Midbrain (tissue), 1 donor: ENCODE results near the gene ACE.

Source experiments
- DNase-seq: peaks from one replicate; lab custom pipeline; 2025; lab: John Stamatoyannopoulos, UW

ACE gene

DNA sequence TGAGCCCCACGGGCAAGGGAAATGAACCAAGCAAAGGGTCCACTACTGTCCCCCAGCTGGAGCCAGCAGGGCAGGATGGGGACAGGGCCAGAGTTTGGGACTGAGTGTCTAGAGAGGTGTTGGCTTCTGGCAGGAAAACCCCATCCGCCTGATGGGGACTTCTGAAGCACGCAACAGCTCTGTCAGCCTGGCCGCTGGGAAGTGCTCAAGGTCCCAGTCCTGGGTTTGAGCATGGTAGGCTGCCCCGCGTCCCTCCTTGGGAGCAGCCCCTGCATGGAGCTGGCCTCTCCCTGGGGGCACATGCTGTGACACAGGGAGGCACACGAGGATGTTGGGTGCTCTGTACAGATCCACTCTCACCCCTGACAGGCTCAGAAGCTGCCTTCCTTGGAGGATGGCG lies 14.6 kb downstream of the ACE start:
- no peak for DNase-seq

DNA sequence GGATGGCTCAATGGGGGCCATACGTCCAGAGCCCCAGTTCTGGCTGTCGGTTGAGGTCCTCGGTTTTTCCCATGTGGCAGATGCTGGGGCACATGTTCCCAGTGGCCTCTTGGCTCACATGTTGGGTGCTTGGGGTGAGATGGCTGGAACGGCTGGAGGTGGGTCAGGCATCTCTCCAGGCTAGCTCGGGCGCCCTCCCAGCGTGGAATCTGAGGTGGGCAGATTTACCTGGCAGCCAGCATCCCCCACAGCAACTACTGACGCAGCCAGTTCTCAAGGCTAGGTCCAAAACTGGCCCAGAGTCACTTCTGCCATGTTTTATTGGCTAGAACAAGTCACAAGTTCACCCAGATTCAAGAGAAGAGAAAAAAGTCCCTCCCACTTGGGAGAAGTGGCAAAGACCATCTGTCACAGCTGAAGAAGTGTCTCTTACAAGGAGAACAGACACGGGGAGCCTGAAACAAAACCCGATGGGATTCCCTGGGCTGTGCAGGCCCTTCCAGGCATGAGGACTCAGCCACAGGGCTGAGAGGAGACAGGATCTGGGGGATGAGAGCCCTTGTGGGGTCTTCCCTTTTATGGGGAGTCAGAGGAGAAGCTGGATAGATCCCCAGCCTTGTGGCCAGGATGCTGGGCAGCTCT lies 15.2 kb downstream of the ACE start:
- DNase-seq = no peak

DNA sequence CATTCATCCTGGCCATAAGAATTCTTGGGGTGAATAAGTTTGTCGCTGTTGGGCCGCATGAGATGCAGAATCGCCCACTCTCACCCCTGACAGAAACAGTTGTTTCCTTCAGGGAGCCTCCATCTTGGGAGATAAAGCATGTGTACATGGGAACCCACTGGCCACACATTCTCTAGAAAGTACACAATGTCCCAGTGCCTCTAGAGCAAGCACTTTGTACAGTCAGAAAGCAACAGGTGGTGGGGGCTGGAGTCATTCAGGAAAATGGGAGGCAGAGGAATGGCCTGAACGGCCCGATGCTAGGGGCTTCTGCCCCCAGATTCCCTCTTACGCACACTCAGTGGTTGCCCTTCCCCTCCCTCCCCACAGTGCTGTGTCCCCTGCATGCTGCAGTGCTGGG lies 16.1 kb downstream of the ACE start:
- no peak for DNase-seq

DNA sequence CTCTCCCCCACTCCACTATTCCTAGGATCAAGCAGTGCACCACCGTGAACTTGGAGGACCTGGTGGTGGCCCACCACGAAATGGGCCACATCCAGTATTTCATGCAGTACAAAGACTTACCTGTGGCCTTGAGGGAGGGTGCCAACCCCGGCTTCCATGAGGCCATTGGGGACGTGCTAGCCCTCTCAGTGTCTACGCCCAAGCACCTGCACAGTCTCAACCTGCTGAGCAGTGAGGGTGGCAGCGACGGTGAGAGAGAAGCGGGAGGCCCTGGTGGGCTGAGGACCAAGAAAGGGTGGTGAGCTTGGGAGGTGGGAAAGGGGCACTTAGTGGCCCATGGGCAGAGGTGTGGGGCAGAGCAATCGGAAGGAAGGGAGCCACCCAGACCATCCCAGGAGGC lies 16.6 kb downstream of the ACE start:
- DNase-seq = no peak

DNA sequence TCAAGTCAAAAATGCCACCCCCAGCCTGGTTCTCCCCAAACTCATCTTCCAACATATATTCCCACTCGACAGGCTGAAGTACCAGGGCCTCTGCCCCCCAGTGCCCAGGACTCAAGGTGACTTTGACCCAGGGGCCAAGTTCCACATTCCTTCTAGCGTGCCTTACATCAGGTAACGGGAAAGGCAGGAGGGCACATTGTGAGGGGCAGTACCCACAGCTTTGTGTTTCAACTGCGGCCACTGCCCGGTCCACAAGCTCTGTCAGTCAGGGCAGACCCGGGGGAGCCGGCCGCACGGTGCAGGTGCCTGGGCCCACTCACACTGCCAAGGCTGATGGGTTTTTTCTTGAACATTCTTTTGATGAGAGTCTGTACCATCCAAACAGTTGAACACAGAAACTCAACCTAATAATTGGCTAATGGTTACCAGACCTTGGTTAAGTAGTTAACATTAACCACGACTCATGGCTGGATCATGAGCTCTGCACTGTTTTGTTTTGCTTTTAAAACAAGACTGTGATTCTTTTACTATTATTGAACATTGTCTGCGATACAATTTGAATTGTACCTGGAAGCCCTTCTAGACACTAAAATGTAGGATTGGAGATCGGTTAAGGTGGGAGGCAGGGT lies 17.6 kb downstream of the ACE start:
- no peak for DNase-seq

DNA sequence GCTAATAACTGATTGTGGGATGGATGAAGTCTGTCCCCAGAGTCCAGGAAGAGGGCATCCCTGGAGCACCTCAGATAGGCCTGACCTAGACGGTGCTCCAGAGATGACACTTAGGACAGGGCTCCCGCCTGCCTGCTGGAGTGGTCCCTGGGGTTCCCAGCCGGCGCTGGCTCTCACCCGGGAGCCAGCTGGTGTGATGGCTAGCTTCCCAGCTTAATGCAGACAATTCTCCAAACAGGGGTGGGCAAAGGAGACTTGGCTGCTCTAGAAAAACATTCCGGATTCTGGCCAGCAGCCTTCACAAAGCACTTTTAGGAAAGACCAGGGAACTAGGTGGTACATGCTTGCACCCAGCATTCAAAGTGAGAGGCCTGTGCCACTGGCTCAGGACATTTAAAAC lies 18.6 kb downstream of the ACE start:
- no peak for DNase-seq

DNA sequence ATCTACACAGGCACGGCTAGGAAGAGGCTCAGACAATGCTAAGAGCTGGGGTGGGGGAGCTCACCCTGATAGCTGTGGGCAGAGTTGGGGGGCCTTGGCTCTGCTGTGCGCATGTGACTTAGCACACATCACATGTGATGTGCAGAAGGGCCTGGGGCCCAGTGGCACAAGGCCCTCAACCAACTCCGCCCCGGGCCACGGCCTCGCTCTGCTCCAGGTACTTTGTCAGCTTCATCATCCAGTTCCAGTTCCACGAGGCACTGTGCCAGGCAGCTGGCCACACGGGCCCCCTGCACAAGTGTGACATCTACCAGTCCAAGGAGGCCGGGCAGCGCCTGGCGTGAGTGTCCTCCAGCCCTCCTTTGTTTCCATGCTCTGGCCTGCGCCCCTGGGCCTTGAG lies 19.3 kb downstream of the ACE start:
- DNase-seq = no peak

DNA sequence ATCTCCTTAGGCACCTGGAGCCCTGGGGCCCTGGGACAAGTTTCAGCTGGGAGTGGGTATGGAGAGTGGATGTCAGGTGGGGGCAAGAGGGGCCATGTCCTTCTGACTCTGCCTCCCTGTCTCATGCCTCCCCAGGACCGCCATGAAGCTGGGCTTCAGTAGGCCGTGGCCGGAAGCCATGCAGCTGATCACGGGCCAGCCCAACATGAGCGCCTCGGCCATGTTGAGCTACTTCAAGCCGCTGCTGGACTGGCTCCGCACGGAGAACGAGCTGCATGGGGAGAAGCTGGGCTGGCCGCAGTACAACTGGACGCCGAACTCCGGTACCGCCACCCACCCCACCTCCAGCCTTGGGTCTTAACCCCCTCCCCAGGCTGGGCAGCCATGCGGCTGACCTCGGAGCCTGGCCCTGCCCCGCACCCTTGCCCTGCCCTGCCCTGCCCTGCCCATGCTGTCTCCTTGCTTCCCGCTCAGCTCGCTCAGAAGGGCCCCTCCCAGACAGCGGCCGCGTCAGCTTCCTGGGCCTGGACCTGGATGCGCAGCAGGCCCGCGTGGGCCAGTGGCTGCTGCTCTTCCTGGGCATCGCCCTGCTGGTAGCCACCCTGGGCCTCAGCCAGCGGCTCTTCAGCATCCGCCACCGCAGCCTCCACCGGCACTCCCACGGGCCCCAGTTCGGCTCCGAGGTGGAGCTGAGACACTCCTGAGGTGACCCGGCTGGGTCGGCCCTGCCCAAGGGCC lies 20.0 kb downstream of the ACE start:
- no peak for DNase-seq

DNA sequence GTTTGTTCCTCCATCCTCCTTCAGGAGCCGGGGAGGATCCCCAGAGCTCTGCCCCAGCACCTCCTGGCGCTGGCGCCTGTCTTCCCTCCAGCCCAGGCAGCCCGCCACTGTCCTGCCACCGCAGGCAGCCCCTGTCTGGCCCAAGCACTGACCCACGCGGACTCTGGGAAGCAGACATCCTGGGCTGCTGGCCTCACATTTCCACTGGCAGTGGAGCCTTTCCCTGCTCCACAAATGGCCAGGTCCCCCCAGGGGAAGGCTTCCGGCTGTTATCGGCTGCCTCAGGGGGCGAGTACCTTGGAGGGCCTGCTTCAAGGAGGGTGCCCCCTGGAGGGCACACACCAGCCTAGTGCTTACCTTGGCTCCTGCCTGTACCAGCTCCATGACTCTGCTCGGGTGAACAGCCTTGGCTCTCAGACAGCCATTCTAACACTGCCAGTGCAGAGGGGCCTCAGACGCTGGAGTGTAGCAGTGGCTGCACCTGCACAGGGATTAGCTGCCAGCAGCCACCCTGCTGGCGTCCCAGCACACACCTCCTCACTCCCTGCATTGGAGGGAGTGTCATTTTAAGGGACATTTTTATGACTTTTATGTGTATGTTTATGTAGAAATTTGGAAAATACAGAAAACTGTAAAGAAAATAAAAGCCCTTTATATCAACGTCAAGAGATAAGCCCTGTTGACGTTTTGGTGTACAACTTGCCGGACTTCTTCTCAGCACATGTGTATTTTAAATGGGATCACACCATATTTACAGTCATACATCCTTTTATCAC lies 21.0 kb downstream of the ACE start:
- no peak for DNase-seq

DNA sequence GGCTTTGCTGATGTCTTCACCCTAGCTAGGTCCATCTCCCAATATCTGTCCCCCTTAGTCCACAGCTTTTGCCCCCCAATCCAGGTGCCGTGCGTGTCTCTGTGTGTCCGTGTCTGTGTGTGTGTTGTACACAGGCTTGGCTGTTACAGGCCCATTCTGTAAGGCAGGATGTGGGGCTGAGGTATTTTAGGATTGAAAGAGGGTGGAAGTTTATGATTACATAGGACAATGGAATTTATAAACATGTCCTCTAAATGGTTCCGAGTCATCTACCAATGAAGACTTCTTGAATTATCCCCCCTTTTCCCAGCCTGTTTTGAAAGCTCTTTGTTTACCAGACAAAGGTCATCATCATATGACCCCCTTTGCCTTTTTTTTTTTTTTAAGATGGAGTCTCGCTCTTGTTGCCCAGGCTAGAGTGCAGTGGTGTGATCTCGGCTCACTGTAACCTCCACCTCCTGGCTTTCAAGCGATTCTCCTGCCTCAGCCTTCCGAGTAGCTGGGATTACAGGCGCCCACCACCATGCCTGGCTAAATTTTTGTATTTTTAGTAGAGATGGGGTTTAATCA lies 21.9 kb downstream of the ACE start:
- no peak for DNase-seq

DNA sequence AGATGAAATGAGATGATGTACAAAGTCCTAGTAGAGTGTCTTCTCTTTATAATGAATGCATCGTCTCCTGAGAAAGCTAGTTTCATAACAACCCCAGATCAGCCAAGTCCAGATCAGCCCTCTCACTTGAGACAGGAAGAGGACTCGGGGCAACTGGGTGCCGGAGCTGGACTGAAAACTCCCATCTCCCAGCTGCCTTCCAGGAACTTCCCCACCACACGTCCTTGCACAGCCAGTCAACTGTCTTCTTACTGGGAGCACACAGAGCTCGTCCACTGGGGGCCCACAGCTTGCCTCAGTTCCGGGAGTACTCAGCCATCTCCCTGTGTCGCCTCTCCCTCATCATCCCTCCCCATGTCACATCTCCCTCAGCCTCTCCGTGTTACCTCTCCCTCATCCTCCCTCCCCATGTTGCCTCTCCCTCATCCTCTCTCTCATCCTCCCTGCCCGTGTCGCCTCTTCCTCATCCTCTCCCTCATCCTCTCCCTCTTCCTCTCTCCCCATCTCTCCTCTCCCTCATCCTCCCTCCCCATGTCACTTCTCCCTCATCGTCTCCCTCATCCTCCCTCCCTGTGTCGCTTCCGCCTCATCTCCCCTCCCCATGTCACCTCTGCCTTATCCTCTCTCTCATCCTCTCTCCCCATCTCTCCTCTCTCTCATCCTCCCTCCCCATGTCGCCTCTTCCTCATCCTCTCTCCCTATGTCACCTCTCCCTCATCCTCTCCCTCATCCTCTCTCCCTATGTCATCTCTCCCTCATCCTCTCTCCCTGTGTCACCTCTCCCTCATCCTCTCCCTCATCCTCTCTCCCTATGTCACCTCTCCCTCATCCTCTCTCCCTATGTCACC lies 23.9 kb downstream of the ACE start:
- DNase-seq = no peak

DNA sequence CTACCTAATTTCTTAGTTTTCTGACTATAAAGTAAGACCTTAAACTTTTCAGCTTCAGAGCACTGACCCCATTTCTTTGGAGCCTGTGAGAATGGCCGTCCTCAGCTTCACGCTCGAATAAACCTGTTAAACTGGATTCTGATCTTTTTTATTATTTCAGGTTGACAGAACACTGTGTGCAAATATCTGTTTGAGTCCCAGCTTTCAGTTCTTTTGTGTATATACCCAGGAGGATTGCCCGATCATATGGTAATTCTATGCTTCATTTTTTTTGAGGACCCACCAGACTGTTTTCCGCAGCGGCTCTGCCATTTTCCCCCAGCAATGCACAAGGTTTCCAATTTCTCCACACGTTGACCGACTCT lies 26.5 kb downstream of the ACE start:
- no peak for DNase-seq

DNA sequence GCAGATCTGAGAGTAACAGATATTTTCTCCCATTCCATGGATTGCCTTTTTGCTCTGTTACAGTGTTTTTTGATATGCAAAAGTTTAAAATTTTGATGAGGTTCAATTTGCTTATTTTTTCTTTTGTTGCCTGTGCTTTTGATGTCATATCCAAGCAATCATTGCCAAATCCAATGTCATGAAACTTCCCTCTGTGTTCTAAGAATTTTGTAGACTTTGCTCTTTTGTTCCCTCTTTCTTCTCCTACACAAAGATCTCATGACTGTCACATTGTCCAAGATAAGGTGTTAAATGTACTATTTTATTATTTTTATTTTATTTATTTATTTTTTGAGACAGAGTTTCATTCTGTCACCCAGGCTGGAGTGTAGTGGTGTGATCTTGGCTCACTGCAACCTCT lies 27.4 kb downstream of the ACE start:
- no peak for DNase-seq

DNA sequence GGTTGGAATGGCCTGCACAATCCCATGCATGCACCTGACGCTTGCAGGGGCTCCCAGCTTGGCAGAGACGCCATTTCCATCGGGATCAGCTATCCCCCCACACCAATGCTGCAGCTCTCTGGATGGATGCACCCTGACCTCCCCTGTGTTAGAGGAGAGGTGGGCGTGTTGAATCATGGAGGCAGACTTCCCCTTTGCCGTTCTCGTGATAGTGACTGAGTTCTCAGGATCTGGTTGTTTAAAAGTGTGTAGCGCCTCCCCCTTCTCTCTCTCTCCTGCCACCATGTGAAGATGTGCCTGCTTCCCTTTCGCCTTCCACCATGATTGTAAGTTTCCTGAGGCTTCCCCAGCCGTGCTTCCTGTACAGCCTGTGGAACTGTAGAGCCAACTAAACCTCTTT lies 28.5 kb downstream of the ACE start:
- DNase-seq = no peak

DNA sequence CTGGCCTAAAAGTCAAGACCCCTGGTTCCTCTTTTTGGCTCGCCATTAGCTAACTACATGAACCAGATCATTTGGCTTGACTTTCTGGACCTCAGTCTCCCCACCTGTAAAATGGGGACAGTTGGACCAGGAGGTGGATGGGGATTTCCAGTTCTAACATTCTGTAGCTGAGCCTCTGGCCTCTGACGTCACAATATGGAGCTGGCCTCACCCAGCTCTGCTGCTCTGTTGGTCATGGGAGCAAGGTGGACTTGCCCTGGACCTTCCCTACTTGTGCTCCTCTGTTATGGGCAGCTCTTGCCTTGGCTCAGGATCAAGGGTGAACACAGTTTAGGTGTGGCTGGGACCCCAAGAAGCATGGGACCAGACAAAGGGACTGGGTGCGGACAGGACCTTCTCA lies 29.8 kb downstream of the ACE start:
- no peak for DNase-seq

DNA sequence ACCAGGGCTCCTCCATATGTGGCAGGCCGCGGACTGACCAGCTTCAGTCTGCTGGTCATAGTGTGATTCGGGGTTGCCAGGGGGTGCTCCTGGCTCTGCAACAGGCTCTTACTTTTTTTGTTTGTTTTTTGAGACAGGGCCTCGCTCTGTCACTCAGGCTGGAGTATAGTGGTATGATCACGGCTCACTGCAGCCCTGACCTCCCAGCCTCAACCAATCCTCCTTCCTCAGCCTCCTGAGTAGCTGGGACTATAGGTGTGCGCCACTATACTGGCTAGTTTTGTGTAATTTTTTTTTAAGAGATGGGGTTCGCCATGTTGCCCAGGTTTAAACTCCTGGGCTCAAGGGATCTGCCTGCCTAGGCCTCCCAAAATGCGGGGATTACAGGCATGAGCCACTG lies 34.5 kb downstream of the ACE start:
- DNase-seq = no peak

DNA sequence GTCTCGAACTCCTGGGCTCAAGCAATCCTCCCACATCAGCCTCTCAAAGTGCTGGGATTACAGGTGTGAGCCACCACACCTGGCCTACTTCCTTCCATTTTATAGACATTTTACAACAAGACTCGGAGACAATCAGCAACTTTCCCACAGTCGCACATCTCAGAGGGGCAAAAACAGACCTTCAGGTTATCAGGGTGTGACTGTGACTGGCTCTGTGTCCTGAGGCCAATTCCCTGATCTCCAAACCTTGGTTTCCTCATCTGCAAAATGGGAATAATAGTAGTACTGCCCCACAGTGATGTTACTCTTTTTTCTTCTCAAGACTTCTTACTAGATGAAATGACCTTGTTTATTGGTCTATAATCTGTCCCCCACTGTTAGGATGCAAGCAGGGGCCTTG lies 35.5 kb downstream of the ACE start:
- DNase-seq = no peak

DNA sequence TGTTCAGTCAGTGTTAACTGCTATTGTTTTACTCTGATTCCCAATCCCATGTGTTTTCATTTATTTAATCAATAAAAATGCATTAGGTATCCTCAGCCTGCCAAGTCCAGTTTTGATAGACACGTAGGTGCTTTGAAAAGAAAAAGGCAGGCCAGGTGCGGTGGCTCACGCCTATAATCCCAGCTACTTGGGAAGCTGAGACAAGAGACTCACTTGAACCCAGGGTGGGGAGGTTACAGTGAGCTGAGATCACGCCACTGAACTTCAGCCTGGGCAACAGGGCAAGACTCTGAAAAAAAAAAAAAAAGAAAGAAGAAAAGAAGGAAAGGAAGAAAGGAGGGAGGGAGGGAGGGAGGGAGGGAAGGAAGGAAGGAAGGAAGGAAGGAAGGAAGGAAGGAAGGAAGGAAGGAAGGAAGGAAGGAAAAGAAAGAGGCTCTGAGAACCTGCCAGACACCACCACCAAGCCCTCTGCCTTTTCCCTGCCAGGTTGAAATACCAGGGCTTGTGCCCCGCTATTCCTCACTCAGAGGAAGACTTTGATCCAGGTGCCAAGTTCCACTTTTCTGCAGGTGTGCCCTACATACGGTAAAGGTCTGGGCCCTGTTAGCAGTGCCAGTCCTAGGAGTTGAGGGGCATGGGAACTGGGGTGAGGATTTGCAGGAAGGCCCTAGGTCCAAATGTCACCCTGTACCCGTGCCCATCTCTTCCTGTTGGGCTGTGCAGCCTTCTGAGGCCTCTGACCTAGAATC lies 36.2 kb downstream of the ACE start:
- DNase-seq = no peak

DNA sequence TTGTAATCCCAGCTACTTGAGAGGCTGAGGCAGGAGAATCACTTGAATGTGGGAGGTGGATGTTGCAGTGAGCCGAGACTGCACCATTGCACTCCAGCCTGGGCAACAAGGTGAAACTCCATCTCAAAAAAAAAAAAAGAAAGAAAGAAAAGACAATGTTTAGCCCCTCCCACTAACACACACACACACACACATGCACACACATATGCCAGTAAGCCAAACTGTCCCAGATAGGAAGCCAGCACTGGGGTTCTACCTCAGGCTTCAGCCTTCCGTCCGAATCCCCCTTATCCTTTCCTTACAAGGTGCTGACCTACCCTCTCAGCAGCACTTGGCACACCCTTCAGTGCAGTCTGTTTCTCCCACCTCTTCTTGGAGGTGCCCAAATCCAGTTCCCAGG lies 37.6 kb downstream of the ACE start:
- DNase-seq = no peak

DNA sequence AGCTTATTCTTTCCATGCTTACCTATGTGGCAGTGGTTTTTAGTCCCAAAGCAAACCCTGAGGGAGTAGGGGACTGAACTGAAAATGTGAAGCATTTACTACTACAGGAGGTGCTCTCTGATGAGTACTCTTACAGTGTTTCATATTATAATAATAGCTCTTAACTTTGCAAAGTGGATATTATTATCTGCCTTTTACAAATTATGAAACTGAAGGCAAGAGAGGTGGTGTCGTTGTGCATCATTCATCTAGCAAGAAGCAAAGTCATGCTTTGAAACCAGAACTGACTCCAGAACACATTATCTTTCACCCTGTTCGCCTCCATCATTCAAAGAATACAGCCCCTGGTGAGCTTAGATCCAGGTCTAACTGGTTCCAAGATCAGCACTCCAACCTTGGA lies 38.1 kb downstream of the ACE start:
- no peak for DNase-seq

DNA sequence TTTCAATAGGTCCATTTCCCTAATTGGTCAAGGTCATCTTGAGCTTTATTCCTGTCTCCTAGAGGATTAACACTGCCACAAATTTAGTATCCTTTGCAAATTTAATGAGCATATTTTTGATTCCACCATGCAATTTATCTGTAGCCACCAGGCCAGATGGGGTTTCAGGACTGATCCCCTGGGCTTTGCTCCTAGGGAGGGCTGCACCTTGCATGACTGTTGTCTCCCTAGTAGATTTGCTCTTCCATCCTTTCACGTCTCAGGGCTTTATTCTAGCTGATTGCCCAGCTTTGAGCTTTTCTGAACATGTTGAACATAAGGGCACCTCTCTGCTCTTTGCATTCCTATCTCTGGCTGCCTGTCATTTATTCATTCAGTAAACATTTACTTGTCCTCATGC lies 38.6 kb downstream of the ACE start:
- no peak for DNase-seq
